ENCODE results near the gene C2orf49.

Gene C2orf49

DNA sequence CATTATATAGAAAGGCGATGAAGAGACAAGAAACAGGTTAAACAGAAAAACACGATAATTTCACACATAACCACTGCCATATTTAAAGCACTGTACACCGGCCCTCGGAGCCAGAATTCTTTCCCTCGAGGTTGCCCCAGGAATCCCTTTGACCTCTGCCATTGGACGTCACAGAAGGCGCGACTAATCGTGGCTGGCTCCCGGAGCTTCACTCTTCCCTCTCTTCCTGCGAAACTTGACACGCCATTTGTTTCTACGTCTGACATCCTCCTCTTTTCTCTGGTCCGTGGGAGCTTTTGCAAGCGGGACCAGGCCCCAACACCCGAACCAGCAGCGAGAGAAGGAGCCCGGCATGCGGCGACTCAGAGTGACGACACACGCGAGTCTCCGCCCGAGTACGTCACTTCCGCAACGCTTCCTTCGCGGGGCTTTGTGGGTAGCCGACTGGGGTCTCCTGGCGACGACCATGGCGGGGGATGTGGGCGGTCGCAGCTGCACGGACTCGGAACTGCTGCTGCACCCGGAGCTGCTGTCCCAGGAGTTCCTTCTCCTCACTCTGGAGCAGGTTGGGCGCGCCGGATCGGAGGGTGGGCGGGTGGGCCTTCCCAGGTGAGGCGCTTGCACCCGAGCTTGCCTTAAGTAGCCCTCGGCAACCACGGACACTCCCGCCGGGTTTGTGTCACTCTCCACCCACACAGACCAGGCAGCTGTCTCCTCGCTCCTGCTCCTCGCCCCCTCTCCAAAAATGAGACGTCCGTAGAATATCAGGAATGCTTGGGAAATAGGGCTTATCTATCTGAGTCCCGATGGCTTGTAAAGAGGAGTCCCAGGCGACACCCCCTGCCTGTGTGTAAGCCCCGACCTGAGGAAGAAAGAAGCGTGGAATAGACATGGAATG is at the start of gene C2orf49:
C2orf49 (plus strand) TSS at position 419 of the 898 bp plus-strand sequence; CDS start at position 467, 48 bp downstream.
- H3K4me3 ChIP-seq (ENCODE audit: low read depth, low read length) = peak within 1 kb of the TSS; percentile 89
- DNase-seq (ENCODE audit: low read depth) = no peak

- no peak overlapping the region for H3K4me3 ChIP-seq (ENCODE audit: low read depth, low read length)
- no peak for DNase-seq (ENCODE audit: low read depth)
These were observed 49.6 kb upstream of the C2orf49 start for GRCh38 chr2:105287692-105288091.

- DNase-seq (ENCODE audit: low read depth) = no peak
These were observed 49.2 kb upstream of the C2orf49 start for GRCh38 chr2:105288133-105288532.

DNA sequence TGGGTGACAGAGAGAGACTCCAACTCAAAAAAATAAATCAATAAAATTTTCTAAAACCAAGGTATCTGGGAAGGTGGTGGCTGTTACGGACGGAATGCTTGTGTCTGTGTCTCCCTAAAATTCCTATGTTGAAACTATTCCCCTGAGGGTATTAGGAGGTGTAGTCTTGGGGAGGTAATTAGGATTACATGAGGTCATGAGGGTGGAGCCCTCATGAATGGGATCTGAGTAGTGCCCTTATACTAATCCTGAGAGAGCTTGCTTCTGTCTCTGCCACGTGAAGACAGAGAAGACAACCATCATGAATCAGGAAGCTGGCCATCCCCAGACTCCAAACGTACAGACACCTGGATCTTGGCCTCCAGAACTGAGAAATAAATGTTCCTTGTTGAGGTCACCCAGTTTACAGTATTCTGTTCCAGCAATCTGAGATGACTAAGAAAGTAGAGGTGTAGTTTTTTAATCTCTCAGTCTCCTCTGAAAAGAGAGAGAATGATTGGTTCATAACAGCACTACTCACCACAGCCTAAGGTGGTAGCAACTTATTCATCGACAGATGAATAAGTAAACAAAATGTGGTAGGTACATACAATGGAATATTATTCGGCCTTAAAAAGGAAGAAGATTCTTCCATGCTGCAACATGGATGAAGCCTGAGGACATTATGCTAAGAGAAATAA is 46.2 kb upstream of the C2orf49 start:
- H3K4me3 ChIP-seq (ENCODE audit: low read depth, low read length) = no peak overlapping the region
- no peak for DNase-seq (ENCODE audit: low read depth)

More at GRCh38 chr2:105288133-105288532, 49.2 kb upstream of the C2orf49 start:
- H3K4me3 ChIP-seq (ENCODE audit: low read depth, low read length) = no peak overlapping the region

DNA sequence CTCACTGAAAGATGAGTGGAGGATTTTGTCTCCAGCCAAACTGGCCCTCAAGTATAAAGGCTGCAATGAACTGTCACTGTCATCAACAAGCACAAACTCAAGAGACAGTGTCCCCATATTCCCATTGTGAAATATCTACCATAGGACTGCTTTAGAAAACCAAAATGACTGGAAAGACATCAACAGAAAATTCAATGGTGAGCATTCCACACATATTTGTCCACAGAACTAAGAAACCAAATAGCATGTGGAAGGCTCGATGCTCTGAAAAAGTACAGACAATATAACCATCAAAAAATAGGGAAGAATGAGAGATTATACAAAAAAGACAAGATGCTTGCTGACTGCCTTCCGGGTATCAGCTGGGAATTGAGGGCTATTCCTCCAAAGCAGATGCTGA is 45.4 kb upstream of the C2orf49 start:
- H3K4me3 ChIP-seq (ENCODE audit: low read depth, low read length) = no peak overlapping the region
- no peak for DNase-seq (ENCODE audit: low read depth)

GRCh38 chr2:105294046-105294445 is 43.3 kb upstream of the C2orf49 start:
- H3K4me3 ChIP-seq (ENCODE audit: low read depth, low read length) = no peak overlapping the region
- DNase-seq (ENCODE audit: low read depth) = no peak

DNA sequence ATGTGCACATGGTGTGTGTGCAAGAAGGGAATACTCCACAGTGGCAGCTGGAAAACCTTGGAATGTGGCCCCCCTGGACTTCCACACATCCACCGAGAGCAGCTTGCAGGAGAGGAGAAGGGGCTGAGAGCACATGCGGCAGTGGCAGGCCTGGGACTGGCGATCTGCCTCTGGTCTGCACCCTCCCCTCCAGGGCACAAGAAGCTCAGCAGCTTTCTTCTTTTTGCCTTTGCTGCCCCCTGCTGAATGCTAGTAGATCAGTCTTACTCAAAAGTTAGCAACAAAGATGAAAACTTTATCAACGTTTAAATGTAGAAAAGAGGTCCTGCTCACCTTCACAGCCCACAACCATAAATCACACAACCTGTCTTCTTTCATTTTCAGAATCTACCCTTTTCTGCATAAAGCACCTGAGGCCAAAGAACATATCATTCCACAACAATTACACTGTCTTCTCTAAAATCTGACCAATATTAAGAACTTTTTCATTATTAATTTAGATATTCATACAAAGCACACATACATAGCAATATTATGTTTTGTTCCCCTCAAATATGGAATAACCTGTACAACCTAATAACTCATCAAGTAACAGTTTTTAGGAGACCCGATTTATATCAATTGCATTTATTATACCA is 42.4 kb upstream of the C2orf49 start:
- peak; percentile 48 for DNase-seq (ENCODE audit: low read depth)
- H3K4me3 ChIP-seq (ENCODE audit: low read depth, low read length) = no peak overlapping the region

GRCh38 chr2:105296017-105296611 is 41.2 kb upstream of the C2orf49 start:
- DNase-seq (ENCODE audit: low read depth) = no peak
- no peak overlapping the region for H3K4me3 ChIP-seq (ENCODE audit: low read depth, low read length)

DNA sequence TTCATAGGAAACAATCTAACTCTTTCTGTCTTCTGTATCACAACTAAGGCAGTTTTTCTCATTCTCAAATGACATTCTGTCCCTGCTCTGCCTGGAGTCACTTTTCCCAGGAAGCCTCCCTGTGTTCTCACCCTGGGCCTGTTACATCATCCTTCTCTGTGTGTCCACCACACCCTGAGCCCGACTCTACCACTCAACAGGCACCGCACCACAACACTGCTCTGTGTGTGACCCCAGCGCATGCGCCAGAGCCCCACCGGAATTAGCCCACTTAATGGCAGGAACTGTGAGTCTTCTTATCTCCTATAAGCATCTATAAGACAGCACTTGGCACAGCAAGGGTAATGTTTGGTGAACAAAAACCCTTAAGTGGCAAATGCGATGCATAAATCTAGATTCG is 40.1 kb upstream of the C2orf49 start:
- no peak overlapping the region for H3K4me3 ChIP-seq (ENCODE audit: low read depth, low read length)
- DNase-seq (ENCODE audit: low read depth) = no peak

DNA sequence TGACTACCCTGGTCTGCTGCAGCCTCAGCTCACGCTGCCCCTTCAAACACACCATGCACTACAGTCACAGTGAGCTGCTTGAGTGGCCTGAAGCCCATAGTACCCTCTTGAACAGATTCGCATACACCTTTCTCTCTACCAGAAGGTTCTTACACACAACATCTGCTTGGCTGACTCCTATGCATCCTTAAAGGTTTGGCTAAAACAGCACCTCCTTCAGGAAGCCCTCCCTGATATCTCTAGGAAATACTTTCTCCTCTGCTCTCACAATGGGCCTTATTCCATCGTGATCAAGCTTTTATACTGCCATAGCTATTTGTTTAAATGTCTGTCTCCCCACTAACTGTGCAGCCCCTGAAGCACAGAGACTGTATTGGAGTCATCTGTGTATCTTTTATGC is 39.3 kb upstream of the C2orf49 start:
- no peak for DNase-seq (ENCODE audit: low read depth)
- H3K4me3 ChIP-seq (ENCODE audit: low read depth, low read length) = no peak overlapping the region

DNA sequence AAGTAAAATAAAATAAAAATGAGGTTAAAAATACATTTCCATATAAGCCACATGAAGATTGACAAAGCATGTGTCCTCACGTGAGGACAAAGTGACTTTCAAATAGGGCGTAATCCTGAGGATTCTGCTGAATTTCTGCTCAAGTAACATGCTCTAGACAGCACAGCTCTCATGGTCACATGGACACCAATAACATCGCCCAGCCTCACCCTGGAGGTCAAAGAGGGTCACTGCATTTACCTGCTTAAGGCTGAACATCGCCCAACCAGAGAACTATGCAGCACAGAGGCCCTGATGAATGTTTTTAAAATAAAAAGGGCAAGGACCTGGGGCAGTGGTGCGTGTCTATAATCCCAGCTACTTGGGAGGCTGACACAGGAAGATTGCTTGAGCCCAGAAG is 38.0 kb upstream of the C2orf49 start:
- H3K4me3 ChIP-seq (ENCODE audit: low read depth, low read length) = no peak overlapping the region
- DNase-seq (ENCODE audit: low read depth) = no peak

DNA sequence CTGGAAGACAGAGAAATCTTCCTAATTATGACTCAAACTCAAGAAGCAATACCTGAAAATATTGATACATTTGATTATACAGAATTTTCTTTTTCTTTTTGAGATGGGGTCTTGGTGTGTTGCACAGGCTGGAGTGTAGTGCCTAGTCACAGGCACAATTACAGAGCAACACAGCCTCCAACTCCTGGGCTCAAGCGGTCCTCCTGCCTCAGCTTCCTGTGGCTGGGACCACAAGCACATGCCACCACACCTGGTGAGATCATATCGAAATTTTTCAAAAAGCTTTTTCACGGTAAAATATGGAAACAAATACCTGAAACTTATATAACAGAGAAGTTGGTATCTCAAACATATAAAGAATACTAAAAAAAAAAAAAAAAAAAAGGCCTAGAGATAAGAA is 35.7 kb upstream of the C2orf49 start:
- DNase-seq (ENCODE audit: low read depth) = no peak

DNA sequence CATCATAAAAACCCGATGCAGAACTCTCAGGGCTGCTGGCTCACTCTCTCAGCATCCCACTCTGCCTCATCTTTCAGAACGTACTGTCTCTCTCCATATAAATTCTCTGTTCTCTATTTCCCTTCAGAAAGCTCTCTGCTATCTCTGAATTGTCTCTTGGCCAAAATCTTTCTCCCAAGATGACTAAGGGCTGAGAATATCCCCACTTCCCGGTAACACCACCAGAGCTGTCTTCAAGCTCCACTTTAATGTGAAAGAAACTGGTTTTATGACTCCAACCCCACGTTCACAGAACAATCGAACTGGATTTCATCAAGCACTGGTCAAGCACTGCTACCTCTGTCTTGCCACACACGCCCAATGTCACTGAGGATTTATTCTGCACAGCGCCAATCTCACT is 30.2 kb upstream of the C2orf49 start:
- no peak for DNase-seq (ENCODE audit: low read depth)
- H3K4me3 ChIP-seq (ENCODE audit: low read depth, low read length) = no peak overlapping the region

More for the DNA sequence above, 35.7 kb upstream of the C2orf49 start:
- H3K4me3 ChIP-seq (ENCODE audit: low read depth, low read length) = no peak overlapping the region

DNA sequence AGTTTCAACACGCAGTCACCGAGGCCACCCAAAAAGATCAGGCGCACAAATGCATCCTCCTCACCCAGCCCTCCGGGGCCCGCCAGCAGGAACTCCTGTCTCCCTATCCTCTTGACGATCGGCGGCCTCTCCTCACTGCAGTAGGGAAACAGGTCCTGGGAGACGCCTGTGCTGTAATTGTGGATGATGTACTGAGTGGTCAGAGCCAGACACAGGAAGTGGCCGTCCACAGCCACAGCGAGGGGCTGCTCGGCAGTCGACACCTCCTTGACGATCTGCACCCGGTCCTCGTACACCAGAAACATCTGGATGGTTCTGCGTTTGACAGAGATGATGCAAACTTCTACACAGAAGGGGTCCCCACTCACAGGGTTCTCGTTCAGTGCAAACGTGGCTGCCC is 29.8 kb upstream of the C2orf49 start:
- no peak overlapping the region for H3K4me3 ChIP-seq (ENCODE audit: low read depth, low read length)
- DNase-seq (ENCODE audit: low read depth) = no peak

DNA sequence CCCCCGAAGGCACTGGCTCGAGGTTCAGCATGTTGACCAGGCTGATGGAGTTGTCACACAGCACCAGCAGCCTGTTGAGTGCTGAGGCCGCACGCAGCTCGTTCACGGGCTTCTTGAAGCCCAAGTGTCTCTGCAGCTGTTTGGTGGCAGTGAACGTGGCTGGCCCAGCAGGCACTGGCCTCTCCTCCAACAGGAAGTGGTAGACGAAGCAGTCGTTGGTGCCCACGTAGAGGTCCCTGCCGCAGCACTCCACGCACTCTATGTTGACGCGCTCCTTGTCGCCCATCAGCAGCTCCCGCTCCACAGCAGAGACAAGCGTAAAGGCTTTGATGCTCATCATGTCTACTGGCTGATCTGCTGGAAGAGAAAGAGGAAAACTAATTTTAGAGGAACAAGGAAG is 29.4 kb upstream of the C2orf49 start:
- DNase-seq (ENCODE audit: low read depth) = no peak
- H3K4me3 ChIP-seq (ENCODE audit: low read depth, low read length) = no peak overlapping the region

GRCh38 chr2:105308382-105309146 is 28.8 kb upstream of the C2orf49 start:
- no peak overlapping the region for H3K4me3 ChIP-seq (ENCODE audit: low read depth, low read length)
- no peak for DNase-seq (ENCODE audit: low read depth)

GRCh38 chr2:105309147-105309545 is 28.2 kb upstream of the C2orf49 start:
- H3K4me3 ChIP-seq (ENCODE audit: low read depth, low read length) = no peak overlapping the region
- no peak for DNase-seq (ENCODE audit: low read depth)

DNA sequence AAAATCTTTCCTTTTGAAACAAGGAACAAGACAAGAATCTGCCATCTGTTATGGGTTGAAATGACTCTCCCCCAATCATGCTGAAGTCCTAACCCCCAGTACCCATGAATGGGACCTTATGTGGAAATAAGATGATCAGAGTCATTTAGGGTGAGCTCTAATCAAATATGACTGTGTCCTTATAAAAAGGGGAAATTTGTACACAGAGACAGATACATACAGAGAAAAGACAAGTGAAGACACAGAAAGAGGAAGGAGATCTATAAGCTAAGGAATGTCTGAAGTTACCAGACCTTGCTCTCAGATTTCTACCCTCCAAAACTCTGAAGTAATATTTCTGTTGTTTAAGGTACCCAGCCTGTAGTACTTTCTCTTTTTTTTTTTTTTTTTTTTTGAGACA is 23.5 kb upstream of the C2orf49 start:
- no peak overlapping the region for H3K4me3 ChIP-seq (ENCODE audit: low read depth, low read length)
- no peak for DNase-seq (ENCODE audit: low read depth)

GRCh38 chr2:105315314-105315713 is 22.0 kb upstream of the C2orf49 start:
- DNase-seq (ENCODE audit: low read depth) = no peak
- H3K4me3 ChIP-seq (ENCODE audit: low read depth, low read length) = no peak overlapping the region
